Activated T-cell treated with anti-CD3 and anti-CD28 coated beads, Interleukin-2, amount 50 U/mL, for 48 hours (primary cell): Measurements from ENCODE around the gene SMYD3.
A peak's percentile ranks its signal among the peaks of the same experiment; 100 is the strongest.
"Not testable (repeated sequence)": the region's sequence is repeated elsewhere in the genome, so short reads cannot be mapped to it uniquely, and the experiment has no call there.

Source experiments
- DNase-seq, 2 experiments: peaks; one replicate each; pipeline ENCODE4 v3.0.0-alpha.2; 2020

Gene SMYD3

GRCh38 chr1:246051909-246052518 is 455.1 kb downstream of the SMYD3 start:
- no peak for DNase-seq

- DNase-seq = no peak
Measured at GRCh38 chr1:246048693-246049092, 458.4 kb downstream of the SMYD3 start.

DNA sequence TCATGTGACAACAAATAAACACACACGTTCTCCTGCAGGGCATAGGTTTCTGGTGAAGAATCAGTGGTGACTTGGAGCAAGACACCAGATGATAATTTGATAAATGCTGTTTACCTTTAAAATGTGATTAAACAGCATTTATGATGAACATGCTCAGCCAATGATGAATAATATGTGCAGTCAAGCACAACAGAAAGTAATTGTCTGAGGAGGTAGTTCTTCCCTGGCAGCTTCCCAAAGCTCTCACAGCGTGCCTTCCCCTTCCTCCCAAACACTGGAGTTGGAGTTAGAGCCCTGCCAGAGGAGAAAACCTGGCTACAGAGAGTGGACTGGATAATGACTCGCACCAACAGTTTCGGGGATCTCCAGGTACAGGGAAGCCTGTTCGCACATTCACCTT is 463.5 kb downstream of the SMYD3 start:
- DNase-seq = no peak

GRCh38 chr1:246041360-246041759 is 465.7 kb downstream of the SMYD3 start:
- DNase-seq = no peak

- DNase-seq = no peak
Measured at GRCh38 chr1:246040200-246040890, 466.7 kb downstream of the SMYD3 start.

- DNase-seq = no peak
Measured at GRCh38 chr1:246039584-246039983, 467.5 kb downstream of the SMYD3 start.

DNA sequence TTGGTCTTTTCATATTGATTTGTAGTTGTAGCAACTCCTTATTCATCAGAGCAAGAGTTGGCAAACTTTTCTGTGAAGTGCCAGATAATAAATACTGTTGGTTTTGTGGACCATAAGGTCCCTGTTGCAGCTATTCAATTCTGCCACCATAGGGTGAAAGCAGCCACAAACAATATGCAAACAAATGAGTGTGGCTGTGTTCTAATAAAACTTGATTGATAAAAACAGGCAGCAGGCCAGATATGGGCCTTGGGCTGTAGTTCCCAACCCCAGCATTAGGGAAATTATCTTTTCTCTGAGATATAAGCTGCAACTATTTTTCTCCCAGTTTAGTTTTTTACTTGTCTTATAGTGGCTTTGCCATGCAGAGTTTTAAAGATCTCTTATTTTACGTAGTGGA is 469.2 kb downstream of the SMYD3 start:
- no peak for DNase-seq

DNA sequence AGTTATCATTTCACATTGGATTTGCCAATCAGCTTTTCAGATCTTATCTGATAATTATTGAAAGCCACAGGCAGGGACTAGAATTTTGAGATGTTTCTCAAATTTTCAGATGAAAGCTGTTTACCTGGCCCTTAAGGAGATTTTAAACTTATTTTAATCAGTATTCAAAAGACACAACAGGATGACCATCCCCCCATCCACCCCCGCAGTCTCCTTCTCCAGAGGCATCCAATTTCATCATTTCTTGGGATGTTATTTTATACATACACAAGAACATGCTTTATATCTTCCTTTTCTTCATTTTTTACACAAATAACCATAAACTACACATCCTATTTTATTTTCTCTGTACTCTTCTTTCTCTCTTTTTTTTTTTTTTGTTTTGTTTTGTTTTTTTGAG is 470.9 kb downstream of the SMYD3 start:
- DNase-seq = no peak

- no peak for DNase-seq
Measured at GRCh38 chr1:246035060-246035541, 472.0 kb downstream of the SMYD3 start.

DNA sequence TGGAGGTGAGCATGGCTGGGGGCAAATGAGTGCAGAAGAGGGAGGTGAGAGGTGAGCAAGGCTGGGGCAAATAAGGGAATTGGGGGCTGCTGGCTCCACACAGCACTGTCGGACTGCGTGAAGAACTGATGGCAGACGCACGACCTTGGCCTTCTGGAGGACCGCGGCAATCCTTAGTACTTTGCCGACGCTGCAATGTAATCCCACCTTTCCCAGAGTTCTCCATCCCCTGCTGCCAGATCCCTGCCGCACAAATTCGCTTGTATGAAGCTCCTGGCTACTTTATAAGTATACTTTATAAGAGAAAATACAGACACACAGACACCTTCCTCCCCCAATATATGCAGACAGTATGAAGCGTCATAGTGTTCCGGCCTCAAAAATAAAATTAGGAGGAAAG is 472.4 kb downstream of the SMYD3 start:
- no peak for DNase-seq

DNA sequence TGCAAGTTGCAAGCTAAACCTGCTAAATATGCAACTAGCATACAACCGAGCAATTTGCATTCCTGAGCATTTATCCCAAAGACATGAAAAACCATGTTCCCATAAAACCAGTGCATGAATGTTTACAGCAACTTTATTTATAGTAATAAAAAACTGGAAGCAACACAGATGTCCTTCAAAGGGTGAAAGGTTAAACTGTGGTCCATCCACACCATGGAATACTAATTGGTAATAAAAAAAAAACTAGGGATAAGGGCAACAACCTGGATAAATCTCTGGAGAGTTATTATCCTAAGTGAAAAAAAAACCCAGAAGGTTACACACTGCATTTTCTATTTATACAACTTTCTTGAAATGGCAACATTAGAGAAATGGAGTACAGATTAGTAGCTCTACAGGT is 474.1 kb downstream of the SMYD3 start:
- DNase-seq = no peak

GRCh38 chr1:246032031-246032551 is 475.0 kb downstream of the SMYD3 start:
- DNase-seq = no peak

GRCh38 chr1:246029616-246030015 is 477.5 kb downstream of the SMYD3 start:
- DNase-seq = no peak

DNA sequence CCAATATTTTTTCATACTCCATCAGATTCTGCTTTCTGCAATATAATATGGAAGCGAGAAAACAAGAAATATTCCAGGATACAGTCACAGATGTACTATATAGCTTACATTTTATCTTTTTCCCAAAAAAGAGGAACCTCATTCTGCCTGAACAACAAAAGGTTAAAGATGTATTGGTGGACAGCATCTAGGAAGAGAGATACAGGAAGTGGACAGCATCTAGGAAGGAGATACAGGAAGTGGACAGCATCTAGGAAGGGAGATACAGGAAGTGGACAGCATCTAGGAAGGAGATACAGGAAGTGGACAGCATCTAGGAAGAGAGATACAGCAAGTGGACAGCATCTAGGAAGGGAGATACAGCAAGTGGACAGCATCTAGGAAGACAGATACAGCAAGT is 483.0 kb downstream of the SMYD3 start:
- DNase-seq = not testable (repeated sequence)

DNA sequence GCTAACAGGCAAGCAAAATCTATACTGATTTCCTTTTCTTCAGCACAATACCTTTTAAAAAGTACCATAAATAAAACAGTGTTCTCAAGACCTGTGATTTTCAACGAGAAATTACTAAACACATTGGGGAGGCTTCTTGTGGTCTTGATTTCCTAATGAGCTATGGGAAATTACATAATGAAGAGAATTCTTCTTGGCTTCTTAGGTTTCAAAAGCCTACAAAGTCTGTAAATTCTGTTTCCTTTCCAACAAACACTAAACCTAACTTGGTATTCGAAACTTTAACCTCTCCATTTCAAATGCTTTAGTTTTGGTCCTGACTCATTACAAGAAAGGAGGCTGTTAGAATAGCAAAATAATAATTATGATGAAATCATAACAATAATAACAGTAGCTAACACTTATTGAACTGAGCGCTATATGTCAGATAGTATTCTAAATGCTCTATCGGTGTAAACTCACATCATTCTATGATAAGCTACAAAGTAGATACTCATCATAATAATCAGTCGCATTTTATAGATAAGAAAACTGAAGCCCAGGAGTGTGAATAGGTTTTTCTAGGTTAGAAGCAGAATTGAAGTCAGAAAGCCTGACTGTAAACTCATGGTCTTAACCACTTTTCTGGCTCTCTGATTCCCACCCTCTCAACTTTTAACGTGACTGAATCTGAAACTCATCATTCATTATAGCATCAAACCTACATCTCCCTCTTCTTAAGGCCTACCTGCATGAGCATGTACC is 486.7 kb downstream of the SMYD3 start:
- DNase-seq = no peak

- no peak for DNase-seq
Measured at GRCh38 chr1:246018146-246018545, 488.9 kb downstream of the SMYD3 start.

DNA sequence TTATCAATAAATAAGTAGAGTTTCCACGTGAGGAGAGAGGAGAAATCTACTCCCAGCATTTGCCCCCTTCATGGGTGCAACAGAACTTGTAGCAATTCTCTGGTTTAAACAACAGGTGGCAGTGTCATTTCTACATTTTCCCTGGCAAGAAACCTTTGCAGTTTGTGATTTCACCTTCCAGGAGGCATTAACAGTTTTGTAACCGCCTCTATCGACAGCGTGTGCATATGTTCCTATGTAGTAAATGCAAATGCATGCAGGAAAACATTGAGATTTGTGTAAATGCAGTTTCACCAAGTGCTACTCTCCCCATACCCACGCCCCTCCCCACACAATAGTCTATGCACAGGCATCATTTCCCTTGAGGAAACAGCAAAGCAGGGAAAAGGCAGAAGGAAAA is 494.7 kb downstream of the SMYD3 start:
- DNase-seq = no peak

DNA sequence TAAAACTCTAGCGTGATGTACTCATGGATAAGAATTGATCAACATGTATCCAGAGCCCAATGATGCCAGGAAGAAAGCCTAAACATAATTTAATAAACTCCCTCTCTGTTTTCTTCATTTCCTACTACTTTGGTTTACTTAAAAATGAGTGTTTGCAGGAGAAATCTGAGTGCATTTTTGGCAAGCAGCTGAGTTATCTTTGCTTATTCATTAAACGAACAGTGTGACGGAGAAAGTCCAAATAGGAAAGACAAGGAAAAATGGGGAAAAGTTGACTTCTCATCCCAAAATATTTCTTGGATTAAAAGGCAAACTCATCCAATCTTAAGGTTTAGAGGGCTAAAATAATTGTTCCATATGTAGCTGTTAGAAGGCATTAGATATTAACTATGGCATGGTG is 496.7 kb downstream of the SMYD3 start:
- no peak for DNase-seq

GRCh38 chr1:246008363-246008831 is 498.7 kb downstream of the SMYD3 start:
- DNase-seq = no peak

DNA sequence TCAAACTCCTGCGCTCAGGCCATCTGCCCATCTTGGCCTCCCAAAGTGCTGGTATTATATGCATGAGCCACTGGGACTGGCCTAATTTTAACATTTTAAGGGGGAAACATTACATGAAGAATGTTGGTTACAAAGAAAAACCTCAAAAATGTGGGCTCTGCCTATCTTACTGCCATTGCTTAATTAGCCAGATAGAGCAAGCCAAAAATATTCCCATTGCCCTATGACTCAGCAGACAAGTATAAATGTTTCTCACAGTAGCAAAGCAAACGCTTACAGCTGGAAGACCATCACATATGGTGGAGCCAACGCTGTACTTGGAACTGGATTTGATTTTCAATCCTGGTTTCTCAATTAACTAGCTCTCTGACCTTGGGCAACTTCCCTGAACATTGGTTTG is 502.0 kb downstream of the SMYD3 start:
- no peak for DNase-seq

GRCh38 chr1:246004301-246004700 is 502.8 kb downstream of the SMYD3 start:
- no peak for DNase-seq

- no peak for DNase-seq
Measured at GRCh38 chr1:246003442-246003730, 503.7 kb downstream of the SMYD3 start.

DNA sequence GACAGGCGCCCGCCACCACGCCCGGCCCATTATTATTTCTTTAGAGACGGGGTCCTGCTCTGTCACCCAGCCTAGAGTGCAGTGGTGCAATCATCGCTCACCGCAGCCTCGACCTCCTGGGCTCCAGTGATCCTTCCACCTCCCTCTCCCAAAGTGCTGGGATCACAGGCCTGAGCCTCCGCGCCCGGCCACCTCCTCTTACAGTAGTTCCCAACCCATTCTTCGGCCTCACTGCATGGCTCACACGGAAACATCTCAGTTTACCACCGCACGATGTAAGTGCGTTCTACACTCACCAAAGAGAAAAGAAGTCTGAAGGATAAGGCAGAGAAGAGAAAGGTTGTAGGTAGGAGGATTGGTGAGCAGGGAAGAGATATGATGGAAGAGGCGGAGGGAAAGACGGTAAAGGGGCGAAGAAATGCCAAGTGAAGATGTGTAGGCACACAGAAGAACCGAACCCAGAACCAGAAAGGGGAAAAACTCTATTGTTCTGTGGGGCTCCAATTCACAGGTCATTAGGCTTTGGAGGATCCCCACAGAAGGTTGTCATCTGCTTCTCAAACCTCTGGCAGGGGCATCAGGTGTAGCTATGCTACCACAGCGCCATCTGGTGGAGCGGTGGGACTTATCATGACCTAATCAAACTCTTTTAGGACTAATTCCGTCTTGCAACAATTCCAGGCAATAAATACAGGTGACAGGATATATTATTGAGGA is 504.2 kb downstream of the SMYD3 start:
- DNase-seq = peak; percentile 84 to 86
